ENCODE results near the gene RFX5. TPM values are rescaled to one million over a fixed set of nuclear protein-coding genes. Genes with fewer than 3 reads are reported as not detected.

Gene RFX5
- total RNA-seq = 14.2 and 34.2 TPM in 2 replicates

DNA sequence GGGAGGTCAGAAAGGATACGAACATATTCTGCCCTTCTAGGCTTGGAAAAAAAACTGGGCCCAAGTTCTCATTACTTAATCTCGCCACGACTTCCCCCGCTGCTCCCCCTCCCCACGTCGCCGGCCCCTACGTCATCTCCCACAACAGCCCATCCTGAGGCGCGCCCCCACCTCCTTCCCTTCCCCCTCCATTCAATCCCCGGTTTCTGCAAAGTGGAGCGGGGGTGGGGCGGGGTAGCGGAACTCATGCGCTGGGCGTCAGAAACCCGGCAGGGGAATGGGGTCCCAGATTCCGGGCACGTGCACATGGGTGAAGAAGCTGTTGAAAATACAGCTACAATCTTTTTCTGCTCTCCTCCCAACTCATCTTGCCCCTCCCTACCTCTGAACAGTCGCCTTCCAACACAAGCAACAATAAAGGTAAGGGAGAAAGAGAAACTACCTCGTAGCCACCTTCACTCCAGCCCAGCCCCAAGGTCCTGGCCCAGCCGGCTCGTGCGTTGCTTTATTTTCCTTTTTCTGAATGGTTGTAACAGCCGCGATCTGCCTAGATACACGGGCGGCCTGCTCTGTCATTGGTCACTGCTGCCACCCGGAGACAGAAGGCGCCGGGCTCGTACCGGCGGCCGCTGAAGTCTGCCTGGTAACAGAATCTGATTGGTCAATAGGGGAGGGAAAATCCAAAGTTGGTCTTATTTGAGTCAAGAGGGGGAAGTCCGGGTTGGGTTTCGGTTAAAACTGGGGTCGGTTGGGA lies at the start of gene RFX5:
Gene RFX5 (minus strand): TSS at position 484 of the 754 bp plus-strand sequence. CDS start 932 bp downstream, outside the sequence.

DNA sequence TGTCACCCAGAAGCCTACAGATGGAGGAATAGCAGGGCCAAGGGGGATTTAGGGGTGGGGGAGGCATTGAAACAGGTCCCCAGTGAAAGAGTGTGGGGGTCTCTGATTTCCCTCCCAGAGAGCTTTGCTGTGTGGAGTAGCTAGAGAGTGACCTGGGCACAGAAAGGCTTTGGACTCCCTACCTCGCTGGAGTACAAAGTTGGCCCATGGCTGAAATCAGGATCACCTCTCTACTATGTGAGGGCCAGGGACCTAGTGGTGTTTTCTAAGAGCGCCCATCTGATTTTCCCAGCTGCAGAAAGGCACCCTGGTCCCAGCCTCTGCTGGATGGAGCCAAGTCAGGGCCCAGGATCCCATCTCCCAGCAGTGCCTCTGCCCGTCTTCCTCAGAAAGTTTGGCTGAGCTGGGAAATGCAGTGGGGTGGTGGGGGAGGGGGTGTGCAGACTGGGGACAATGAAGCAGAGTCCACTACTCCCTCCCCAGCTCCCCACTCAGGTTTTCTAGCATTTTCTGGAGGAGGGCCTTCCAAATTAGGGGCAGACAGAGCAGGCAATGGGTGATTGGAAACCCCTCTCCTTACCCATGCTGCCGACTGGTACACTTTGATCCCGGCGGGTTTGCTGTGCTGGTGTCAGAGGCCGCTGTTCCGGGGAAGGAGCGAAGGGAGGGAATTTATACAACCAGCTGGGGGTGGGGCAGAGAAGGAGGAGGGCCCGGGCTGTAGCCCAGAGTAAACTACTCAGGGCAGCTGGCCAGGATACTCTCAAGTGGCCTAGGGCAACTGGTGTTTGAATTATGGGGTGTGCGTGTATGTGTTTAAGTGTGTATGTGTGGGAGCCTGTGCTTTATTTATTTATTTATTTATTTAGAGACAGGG lies 25.2 kb upstream of the RFX5 start, which contains the start of gene SELENBP1:
Gene SELENBP1 (minus strand): TSS at position 648 of the 877 bp plus-strand sequence. CDS start 64 bp downstream, at position 584.

DNA sequence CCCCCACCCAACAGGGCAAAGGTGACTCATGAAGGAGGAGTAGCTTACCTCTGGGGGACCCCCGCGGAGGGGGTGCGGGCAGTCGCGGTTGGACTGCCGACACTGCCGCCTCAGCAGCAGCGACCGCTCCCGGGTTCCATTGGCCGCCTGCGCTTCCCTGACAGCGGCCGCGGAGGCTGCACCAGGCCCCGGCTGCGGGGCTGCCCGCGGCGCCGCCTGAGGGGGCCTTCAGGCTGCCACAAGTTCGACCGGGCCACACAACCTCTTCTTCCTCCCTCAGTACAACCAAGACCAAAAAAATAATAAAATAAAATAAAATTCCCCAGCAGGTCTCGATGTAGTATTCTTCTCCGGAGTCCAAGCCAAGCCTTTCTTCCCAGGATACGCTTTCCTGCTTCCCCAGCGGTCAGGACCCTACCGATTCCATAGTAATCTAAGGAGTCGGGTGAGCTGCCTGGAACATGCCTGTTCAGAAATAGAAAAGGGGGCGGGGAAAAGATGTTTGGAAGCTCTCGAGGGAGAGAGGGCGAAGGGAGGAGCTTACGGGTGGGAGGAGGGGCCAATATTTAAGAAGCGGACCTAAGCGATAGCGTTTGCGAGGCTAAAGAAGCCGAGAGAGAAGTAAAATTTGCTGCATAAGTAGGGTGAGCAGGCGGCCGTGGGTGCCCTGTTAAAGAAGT lies 19.7 kb downstream of the RFX5 start, which contains the start of gene PI4KB:
Gene PI4KB (minus strand): TSS at position 194 of the 680 bp plus-strand sequence. CDS start 10,935 bp downstream, outside the sequence.

Small RNA genes lying within 50 kb of the gene (small RNA-seq; reads per million reads assigned to genes)
- gene RN7SL444P (ENCODE audit: low replicate concordance) = not detected

Other genes with a start within 250 kb of the RFX5 start
- gene SEMA6C, start 200.6 kb downstream of the RFX5 start, total RNA-seq = 0.57 and 1.8 TPM in 2 replicates
- gene TNFAIP8L2, start 190.6 kb downstream of the RFX5 start, total RNA-seq = not detected in 2 replicates
- gene LYSMD1, start 181.3 kb downstream of the RFX5 start, total RNA-seq = 13.6 and 14.2 TPM in 2 replicates
- 29.8 and 31.1 TPM in 2 replicates for gene SCNM1, start 181.1 kb downstream of the RFX5 start, total RNA-seq
- gene TMOD4, start 171.3 kb downstream of the RFX5 start, total RNA-seq = not detected in 2 replicates
- 35.5 and 55.4 TPM in 2 replicates for gene VPS72, start 157.1 kb downstream of the RFX5 start, total RNA-seq
- gene PIP5K1A, start 148.7 kb downstream of the RFX5 start, total RNA-seq = 71.9 and 78.6 TPM in 2 replicates
- gene PSMD4, start 92.5 kb downstream of the RFX5 start, total RNA-seq = 156 and 173 TPM in 2 replicates
- 16.8 and 16.9 TPM in 2 replicates for gene ZNF687, start 65.0 kb downstream of the RFX5 start, total RNA-seq
- 38.5 and 92.6 TPM in 2 replicates for gene PI4KB, start 19.8 kb downstream of the RFX5 start, total RNA-seq
- gene SELENBP1, start 25.5 kb upstream of the RFX5 start, total RNA-seq = 8.7 and 30.9 TPM in 2 replicates
- gene PSMB4, start 52.3 kb upstream of the RFX5 start, total RNA-seq = 356 and 363 TPM in 2 replicates
- 24.9 and 29.2 TPM in 2 replicates for gene POGZ, start 112.2 kb upstream of the RFX5 start, total RNA-seq
- 0.72 TPM in 1 of 2 replicates, not detected in the other for gene CGN, start 164.1 kb upstream of the RFX5 start, total RNA-seq
- gene TUFT1, start 193.1 kb upstream of the RFX5 start, total RNA-seq = 14.7 and 21.7 TPM in 2 replicates